ENCODE measurements around the gene TYW1B.
"Not testable (repeated sequence)": the region's sequence is repeated elsewhere in the genome, so short reads cannot be mapped to it uniquely, and the experiment has no call there.

DNA sequence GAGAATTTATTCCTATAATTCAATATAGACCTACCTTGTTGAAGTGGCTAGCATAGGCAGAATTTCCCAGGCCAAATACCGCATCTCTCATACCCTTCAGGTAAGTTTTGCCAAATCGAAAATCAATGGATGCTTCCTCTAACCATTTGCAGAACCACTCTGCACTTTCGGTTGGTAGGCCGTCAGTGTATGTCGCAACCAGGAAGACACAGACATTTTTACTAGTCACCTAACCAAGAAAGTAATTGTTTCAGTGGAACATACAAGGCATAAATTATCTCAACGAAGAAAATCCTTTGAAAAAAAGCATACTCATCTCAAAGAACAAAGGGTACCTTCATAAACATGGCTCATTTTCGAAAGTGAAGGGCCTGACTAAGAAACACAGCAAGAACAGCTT lies 17.6 kb downstream of the TYW1B start:
- TF ChIP-seq, protein P1, sequence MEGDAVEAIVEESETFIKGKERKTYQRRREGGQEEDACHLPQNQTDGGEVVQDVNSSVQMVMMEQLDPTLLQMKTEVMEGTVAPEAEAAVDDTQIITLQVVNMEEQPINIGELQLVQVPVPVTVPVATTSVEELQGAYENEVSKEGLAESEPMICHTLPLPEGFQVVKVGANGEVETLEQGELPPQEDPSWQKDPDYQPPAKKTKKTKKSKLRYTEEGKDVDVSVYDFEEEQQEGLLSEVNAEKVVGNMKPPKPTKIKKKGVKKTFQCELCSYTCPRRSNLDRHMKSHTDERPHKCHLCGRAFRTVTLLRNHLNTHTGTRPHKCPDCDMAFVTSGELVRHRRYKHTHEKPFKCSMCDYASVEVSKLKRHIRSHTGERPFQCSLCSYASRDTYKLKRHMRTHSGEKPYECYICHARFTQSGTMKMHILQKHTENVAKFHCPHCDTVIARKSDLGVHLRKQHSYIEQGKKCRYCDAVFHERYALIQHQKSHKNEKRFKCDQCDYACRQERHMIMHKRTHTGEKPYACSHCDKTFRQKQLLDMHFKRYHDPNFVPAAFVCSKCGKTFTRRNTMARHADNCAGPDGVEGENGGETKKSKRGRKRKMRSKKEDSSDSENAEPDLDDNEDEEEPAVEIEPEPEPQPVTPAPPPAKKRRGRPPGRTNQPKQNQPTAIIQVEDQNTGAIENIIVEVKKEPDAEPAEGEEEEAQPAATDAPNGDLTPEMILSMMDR (IDR thresholded peaks at IDR 0.05; ENCODE audit: insufficient read depth, low read depth, low read length): not testable (repeated sequence)
- not testable (repeated sequence) for TF ChIP-seq EZH2 (IDR thresholded peaks at IDR 0.05; ENCODE audit: insufficient read depth, low read length)

Data from astrocyte (in vitro differentiated cells and primary cell).